A549 treated with AZD9567 at 1 μM for 4 hours (cell line): ENCODE measurements around the gene UAP1L1. TPM values are rescaled to one million over a fixed set of nuclear protein-coding genes. Genes with fewer than 3 reads are reported as not detected.

ENCODE experiments used
- total RNA-seq: library from RNA; stranded (reverse); fragments of 200-300 nt; extraction: Qiagen RNA extraction; gene quantifications from 5 replicates; pipeline ENCODE4 v1.2.3, GENCODE V29; 2022; ENCODE audit not compliant: insufficient read depth

UAP1L1 gene, protein sequence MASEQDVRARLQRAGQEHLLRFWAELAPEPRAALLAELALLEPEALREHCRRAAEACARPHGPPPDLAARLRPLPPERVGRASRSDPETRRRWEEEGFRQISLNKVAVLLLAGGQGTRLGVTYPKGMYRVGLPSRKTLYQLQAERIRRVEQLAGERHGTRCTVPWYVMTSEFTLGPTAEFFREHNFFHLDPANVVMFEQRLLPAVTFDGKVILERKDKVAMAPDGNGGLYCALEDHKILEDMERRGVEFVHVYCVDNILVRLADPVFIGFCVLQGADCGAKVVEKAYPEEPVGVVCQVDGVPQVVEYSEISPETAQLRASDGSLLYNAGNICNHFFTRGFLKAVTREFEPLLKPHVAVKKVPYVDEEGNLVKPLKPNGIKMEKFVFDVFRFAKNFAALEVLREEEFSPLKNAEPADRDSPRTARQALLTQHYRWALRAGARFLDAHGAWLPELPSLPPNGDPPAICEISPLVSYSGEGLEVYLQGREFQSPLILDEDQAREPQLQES
- total RNA-seq, result 9.8 to 16.4 TPM (median 11.7 TPM) in 5 replicates

DNA sequence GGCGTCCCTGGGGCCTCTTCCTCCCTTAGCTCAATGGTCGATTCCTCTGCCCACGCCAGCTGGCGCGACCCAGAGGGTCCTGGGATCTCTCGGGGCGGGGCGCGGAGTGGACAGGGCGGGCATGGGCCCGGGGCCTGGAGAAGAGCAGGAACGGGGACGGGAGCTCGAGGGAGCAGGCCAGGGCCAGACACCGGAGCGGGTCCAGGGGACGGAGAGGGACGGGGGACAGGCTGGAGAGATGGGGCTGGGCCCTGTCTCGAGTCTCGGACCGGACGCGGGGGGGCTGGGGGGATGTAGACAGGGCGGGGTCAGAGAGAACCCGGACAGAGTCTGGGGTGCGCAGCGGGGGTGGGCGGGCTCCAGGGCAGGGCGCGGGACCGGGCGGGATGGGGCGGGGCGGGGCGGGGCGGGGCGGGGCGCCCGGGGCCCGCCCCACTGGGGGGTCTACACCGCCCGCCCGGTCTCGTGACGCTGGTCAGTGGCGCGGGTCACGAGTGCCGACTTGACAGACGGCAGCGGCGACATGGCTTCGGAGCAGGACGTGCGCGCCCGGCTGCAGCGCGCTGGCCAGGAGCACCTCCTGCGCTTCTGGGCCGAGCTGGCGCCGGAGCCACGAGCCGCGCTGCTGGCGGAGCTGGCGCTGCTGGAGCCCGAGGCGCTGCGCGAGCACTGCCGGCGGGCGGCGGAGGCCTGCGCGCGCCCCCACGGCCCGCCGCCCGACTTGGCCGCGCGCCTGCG is at the start of gene UAP1L1:
UAP1L1 (plus strand) TSS at position 508 of the 738 bp plus-strand sequence; CDS start at position 524, 16 bp downstream.

DNA sequence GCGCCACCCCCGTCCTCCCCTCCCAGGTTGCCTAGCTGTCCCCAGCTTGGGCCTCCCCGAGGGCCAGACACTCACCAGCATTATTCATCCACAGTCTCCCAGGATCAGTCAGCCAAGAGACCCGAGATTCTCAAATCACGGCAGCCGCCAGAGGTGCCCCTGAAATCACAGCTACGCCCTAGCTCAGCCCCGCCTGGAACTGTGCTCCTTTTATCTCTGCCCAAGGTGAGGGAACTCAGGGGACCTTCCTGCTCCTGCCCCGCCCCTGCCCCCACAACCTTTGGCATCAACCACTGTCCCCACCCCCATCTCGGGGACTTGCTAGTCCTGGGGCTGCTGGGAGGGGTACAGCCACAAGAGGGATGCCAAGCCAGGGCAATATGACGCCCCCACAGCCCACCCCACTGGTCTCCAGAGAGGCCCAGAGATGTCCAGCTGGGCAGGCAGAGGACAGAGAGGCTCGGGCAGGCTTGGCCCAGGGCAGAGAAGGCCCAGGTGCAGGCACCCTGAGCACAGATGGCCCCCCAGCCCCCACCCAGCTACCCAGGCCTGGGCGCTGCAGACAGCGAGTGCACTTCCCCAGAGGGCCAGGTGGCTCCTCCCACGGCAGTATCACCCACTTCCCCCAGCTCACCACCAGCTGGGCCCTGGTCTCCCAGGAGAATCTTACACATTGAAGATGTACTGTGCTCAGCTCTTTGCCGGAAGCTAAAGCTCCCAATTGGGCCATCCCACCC is 45.2 kb upstream of the UAP1L1 start, which contains the start of gene FUT7:
FUT7 (minus strand) TSS at position 185 of the 737 bp plus-strand sequence; CDS start at position 88, 97 bp downstream.

DNA sequence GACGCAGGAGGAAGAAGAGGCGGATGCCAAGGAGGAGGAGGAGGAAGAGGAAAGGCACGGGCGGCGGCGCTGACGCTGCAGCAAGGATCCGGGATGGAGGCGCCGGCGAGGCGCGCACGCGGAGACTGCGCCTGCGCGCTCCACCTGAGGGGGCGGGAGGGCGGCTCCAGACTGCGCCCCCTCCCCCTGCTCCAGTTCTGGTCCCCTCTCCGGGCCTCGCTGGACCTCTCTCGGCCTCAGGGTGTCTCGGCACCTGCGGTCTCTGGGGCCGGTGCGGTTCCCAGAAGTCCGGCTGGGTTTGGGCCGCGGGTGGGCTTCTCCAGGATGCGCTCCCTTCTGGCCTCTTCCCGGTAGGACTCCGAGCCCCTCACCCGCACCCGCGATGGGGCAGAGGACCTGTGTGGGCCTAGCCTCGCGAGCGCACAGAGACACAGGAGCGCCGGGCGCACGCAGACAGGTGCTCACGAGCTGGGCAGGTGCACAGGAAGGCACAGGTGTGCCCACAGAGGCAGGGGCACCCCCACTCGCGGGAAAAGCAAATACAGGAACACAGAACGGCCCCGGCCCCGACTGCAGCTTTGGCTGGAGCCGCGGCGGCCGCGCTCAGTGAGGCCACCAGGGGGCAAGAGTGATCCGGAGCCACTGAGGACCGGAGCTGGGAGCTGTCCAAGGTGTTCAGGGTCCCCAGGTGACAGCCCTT is 31.1 kb upstream of the UAP1L1 start, which contains the start of gene NPDC1:
NPDC1 (minus strand) TSS at position 90 of the 700 bp plus-strand sequence. CDS start 188 bp downstream, outside the sequence.

DNA sequence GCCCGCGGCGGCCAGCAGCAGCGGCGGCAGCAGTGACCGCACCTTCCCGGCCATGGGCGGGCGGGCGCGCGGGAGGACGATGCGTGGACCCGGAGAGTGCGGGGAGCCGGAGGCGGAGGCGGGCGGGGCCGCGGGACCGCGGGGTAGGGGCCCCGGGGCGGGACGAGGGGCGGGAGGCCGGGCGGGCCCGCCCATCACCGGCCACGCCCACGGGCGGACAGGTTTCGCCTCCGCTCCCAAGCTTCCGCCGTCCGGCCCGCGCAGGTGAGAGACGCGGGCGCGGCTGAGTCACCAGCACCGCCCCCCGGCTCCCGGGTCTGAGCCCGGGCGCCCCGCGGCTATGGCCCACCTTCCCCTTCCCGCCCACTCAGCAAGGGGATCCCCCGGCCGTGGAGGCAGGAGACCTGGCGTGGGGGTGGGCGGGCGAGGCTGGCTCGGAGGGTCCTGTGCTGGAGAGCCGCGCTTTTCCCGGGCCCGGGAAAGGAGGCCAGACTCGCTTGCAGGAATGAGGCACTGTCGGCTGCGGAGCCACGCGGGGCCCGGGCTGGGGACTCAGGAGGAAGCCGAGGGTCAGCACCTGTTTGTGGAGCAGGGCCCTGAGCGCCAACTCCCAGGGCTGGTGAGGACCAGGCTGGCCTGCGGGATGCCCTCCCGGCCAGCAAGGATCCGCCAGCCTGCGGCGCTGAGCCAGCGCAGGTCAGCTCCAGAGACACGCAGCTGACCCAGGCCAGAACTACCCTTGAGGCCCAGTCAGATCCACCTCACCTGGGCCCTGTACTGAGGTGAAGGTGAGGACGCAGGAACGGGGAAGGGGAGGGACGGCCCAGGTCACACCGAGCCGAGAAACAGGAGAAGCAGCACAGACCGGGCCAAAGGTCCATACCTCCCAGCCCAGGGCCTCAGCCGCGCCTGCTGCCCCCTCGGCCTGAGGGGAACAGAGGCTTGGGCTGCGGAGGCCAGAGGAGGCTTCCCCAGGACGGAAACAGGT is 23.1 kb upstream of the UAP1L1 start, which contains the start of gene ENTPD2:
ENTPD2 (minus strand) TSS at position 118 of the 988 bp plus-strand sequence; CDS start at position 54, 64 bp downstream.

DNA sequence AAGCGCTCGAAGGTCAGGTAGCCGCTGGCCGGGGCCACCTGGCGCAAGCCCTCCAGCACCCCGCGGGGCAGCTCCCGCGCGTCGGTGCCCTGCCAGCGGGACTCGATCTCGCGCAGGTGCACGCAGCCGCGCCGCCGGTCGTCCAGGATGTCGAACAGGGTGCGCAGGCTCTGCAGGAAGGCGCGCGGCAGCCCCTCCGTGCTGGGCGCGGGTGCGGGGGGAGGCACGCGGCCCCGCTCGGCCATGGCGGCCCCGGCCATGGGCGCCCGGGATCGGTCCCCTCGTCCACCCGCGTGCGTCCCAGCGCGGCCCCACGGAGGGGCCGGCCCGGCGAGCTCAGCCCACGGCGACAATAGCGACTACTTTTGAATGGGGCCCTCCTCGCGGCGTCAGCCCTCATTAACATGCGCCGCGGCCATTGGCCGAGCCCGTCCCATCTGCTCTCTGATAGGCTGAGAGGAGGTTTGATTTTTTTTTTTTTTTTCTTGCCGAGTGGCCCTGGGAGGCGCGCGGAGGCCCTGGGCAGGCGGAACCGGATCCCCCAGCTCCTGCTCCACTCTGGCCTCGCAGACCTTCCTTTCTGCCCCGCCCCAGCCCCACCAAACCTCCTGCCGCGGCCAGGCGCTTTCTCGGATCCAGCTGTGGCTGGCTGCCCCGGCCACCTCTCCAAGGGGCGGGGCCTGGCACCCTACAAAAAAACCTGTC is 7.0 kb upstream of the UAP1L1 start, which contains the start of gene SAPCD2:
SAPCD2 (minus strand) TSS at position 357 of the 705 bp plus-strand sequence; CDS start at position 260, 97 bp downstream.

DNA sequence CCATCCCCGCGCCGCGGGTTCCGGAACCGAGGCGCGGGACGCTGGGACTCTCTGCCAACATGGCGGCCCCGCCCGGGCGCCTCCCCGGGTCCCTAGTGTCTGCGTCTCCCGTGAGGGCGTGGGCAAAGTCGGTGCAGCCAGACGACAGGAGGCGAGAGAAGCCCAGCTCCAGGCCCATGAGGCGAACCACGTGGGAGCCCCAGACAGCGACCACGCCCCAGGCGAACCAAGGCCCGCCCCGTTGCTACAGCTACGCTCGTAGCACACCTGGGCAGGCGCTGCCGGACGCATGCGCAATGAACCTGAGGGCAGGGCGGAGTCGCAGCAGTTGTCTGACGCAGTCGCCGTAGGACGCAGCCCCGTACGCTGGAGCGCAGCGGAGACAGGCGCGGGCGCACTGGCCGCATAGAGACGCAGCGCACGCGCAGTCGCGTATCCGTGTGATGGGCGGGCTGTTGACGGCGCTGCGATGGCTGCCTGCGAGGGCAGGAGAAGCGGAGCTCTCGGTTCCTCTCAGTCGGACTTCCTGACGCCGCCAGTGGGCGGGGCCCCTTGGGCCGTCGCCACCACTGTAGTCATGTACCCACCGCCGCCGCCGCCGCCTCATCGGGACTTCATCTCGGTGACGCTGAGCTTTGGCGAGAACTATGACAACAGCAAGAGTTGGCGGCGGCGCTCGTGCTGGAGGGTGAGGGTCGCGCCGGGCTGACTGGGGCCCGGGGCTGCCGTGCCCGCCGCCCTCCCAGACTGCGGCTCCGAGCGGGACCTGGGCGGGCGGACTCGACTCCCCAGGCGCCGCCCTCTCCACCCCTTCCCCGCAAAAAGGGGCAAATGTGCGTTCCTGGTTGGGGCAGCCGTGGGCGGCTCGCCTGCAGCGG is 9.5 kb downstream of the UAP1L1 start, which contains the start of gene MAN1B1:
MAN1B1 (plus strand) TSS at position 455 of the 878 bp plus-strand sequence; CDS start at position 470, 15 bp downstream.

DNA sequence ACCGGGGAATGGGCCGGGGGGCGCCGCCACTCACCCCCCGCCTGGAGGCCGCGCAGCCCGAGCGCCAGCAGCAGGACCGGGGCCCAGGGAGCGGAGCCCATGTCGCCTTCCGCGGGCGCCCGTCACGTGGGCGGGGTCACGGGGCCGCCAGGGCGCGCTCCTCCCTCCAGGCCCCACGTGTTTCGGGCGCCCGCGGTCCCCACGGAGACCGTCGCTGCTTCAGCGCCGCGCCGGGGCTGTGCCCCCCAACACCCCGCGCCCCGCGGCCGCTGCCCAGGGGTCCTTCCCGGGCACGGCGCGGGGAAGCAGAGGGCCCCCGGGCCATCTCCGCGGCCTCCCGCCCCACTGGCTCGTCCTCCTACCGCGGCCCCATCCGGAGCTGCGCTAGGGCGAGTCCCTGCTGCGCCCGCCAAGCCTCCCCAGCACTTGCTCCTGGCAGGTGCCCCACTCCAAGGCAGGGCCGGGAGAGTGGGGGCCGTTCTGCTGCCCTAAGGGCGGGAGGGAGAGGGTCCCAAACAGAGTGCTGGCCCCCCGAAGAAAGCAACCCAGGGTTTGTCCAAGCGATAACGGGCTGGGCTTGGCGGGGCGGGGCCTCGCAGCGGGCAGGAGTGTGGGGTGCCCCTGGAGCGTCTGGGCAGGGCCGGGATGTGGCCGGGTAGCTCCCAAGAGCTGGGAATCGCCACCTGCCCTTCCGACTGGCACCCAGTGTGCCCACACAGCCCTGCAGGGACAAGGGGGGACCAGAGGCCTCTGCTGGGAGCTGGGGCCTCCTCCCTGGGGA is 37.5 kb downstream of the UAP1L1 start, which contains the start of gene DPP7:
DPP7 (minus strand) TSS at position 121 of the 781 bp plus-strand sequence; CDS start at position 101, 20 bp downstream.

Other genes starting within 250 kb of the UAP1L1 start
- gene AJM1, start 235.0 kb upstream of the UAP1L1 start, total RNA-seq, result 1.9 to 5.0 TPM (median 4.5 TPM) in 5 replicates
- gene PHPT1, start 228.1 kb upstream of the UAP1L1 start, total RNA-seq, result 301 to 333 TPM (median 305 TPM) in 5 replicates
- 3.8 to 5.7 TPM (median 4.6 TPM) in 5 replicates for gene MAMDC4, start 225.2 kb upstream of the UAP1L1 start, total RNA-seq
- gene EDF1, start 211.2 kb upstream of the UAP1L1 start, total RNA-seq, result 355 to 516 TPM (median 465 TPM) in 5 replicates
- 28.1 to 60.7 TPM (median 48.5 TPM) in 5 replicates for gene TRAF2, start 191.0 kb upstream of the UAP1L1 start, total RNA-seq
- gene FBXW5, start 132.8 kb upstream of the UAP1L1 start, total RNA-seq, result 62.3 to 108 TPM (median 104 TPM) in 5 replicates
- 1.0 to 1.7 TPM (median 1.3 TPM) in 4 of 5 replicates, not detected in the other for gene C8G, start 132.3 kb upstream of the UAP1L1 start, total RNA-seq
- gene LCN12, start 125.2 kb upstream of the UAP1L1 start, total RNA-seq, result 1.3 to 2.0 TPM (median 1.6 TPM) in 4 of 5 replicates, not detected in the other
- gene PTGDS, start 100.0 kb upstream of the UAP1L1 start, total RNA-seq, result 0.14 to 0.73 TPM (median 0.66 TPM) in 4 of 5 replicates, not detected in the other
- 0.02 to 0.14 TPM (median 0.10 TPM) in 4 of 5 replicates, not detected in the other for gene LCNL1, start 94.5 kb upstream of the UAP1L1 start, total RNA-seq
- 24.8 to 86.1 TPM (median 80.8 TPM) in 5 replicates for gene PAXX, start 85.1 kb upstream of the UAP1L1 start, total RNA-seq
- 4.0 to 4.9 TPM (median 4.4 TPM) in 4 of 5 replicates, not detected in the other for gene CLIC3, start 80.9 kb upstream of the UAP1L1 start, total RNA-seq
- gene ABCA2, start 49.3 kb upstream of the UAP1L1 start, total RNA-seq, result 20.0 to 29.5 TPM (median 27.5 TPM) in 5 replicates
- 0.03 to 0.09 TPM (median 0.03 TPM) in 4 of 5 replicates, not detected in the other for gene FUT7, start 45.4 kb upstream of the UAP1L1 start, total RNA-seq
- gene NPDC1, start 31.3 kb upstream of the UAP1L1 start, total RNA-seq, result 49.4 to 88.3 TPM (median 87.7 TPM) in 5 replicates
- 1.4 to 3.0 TPM (median 2.6 TPM) in 5 replicates for gene ENTPD2, start 23.5 kb upstream of the UAP1L1 start, total RNA-seq
- 14.9 to 28.4 TPM (median 24.6 TPM) in 5 replicates for gene SAPCD2, start 7.0 kb upstream of the UAP1L1 start, total RNA-seq
- 40.8 to 56.5 TPM (median 52.7 TPM) in 5 replicates for gene MAN1B1, start 9.5 kb downstream of the UAP1L1 start, total RNA-seq
- 65.1 to 122 TPM (median 115 TPM) in 5 replicates for gene DPP7, start 37.2 kb downstream of the UAP1L1 start, total RNA-seq
- 0.19 to 0.95 TPM (median 0.29 TPM) in 4 of 5 replicates, not detected in the other for gene GRIN1, start 61.6 kb downstream of the UAP1L1 start, total RNA-seq
- 0.99 to 1.8 TPM (median 1.3 TPM) in 4 of 5 replicates, not detected in the other for gene LRRC26, start 92.5 kb downstream of the UAP1L1 start, total RNA-seq
- gene TMEM210, start 94.5 kb downstream of the UAP1L1 start, total RNA-seq, result not detected in 5 replicates
- 23.3 to 39.2 TPM (median 38.3 TPM) in 5 replicates for gene ANAPC2, start 111.0 kb downstream of the UAP1L1 start, total RNA-seq
- 119 to 158 TPM (median 150 TPM) in 5 replicates for gene SSNA1, start 111.2 kb downstream of the UAP1L1 start, total RNA-seq
- gene TPRN, start 123.2 kb downstream of the UAP1L1 start, total RNA-seq, result 9.3 to 14.1 TPM (median 12.9 TPM) in 5 replicates
- gene TMEM203, start 128.1 kb downstream of the UAP1L1 start, total RNA-seq, result 32.0 to 48.4 TPM (median 46.4 TPM) in 5 replicates
- 10.9 to 20.2 TPM (median 20.0 TPM) in 5 replicates for gene NDOR1, start 128.2 kb downstream of the UAP1L1 start, total RNA-seq
- 1.7 to 2.3 TPM (median 1.8 TPM) in 4 of 5 replicates, not detected in the other for gene RNF208, start 144.7 kb downstream of the UAP1L1 start, total RNA-seq
- 1.7 to 4.2 TPM (median 3.2 TPM) in 5 replicates for gene CYSRT1, start 147.7 kb downstream of the UAP1L1 start, total RNA-seq
- 0.17 to 0.29 TPM (median 0.22 TPM) in 4 of 5 replicates, not detected in the other for gene RNF224, start 150.0 kb downstream of the UAP1L1 start, total RNA-seq
- 0.06 to 0.14 TPM (median 0.10 TPM) in 4 of 5 replicates, not detected in the other for gene SLC34A3, start 153.4 kb downstream of the UAP1L1 start, total RNA-seq
- 802 to 950 TPM (median 862 TPM) in 5 replicates for gene TUBB4B, start 163.8 kb downstream of the UAP1L1 start, total RNA-seq
- gene STPG3, start 173.8 kb downstream of the UAP1L1 start, total RNA-seq, result not detected in 5 replicates
- 48.5 to 62.6 TPM (median 57.4 TPM) in 5 replicates for gene NELFB, start 177.8 kb downstream of the UAP1L1 start, total RNA-seq
- gene TOR4A, start 200.2 kb downstream of the UAP1L1 start, total RNA-seq, result 15.9 to 26.2 TPM (median 25.4 TPM) in 5 replicates
- 3.9 to 6.3 TPM (median 4.6 TPM) in 5 replicates for gene NRARP, start 224.8 kb downstream of the UAP1L1 start, total RNA-seq